NCI-H2107 treated with DMSO at 0.1 percent for 48 hours (cell line): Measurements from ENCODE around the gene GABBR2.

Source experiments
- DNase-seq: peaks from one replicate; lab custom pipeline; 2025; ENCODE audit not compliant: unreplicated experiment; lab: John Stamatoyannopoulos, UW

The GABBR2 gene

GRCh38 chr9:98549401-98549800 is 159.3 kb downstream of the GABBR2 start:
- DNase-seq = no peak

GRCh38 chr9:98547606-98548005 is 161.1 kb downstream of the GABBR2 start:
- no peak for DNase-seq

- DNase-seq = no peak
Observed at GRCh38 chr9:98545021-98545420, 163.7 kb downstream of the GABBR2 start.

- DNase-seq = no peak
Observed at GRCh38 chr9:98541684-98542230, 167.0 kb downstream of the GABBR2 start.

- DNase-seq = no peak
Observed at GRCh38 chr9:98540476-98540875, 168.3 kb downstream of the GABBR2 start.

- no peak for DNase-seq
Observed at GRCh38 chr9:98539954-98540353, 168.8 kb downstream of the GABBR2 start.

- peak; percentile 5 for DNase-seq
Observed at GRCh38 chr9:98538626-98539031, 170.1 kb downstream of the GABBR2 start.

- no peak for DNase-seq
Observed at GRCh38 chr9:98538203-98538602, 170.5 kb downstream of the GABBR2 start.

GRCh38 chr9:98536542-98537173 is 172.1 kb downstream of the GABBR2 start:
- no peak for DNase-seq

- no peak for DNase-seq
Observed at GRCh38 chr9:98533866-98534265, 174.9 kb downstream of the GABBR2 start.

- no peak for DNase-seq
Observed at GRCh38 chr9:98533132-98533531, 175.6 kb downstream of the GABBR2 start.

GRCh38 chr9:98532574-98532973 is 176.2 kb downstream of the GABBR2 start:
- no peak for DNase-seq

GRCh38 chr9:98532147-98532546 is 176.6 kb downstream of the GABBR2 start:
- no peak for DNase-seq

- no peak for DNase-seq
Observed at GRCh38 chr9:98530806-98531386, 177.8 kb downstream of the GABBR2 start.

GRCh38 chr9:98530275-98530674 is 178.5 kb downstream of the GABBR2 start:
- no peak for DNase-seq

- DNase-seq = no peak
Observed at GRCh38 chr9:98529841-98530240, 178.9 kb downstream of the GABBR2 start.

- DNase-seq = no peak
Observed at GRCh38 chr9:98523231-98523901, 185.4 kb downstream of the GABBR2 start.

- no peak for DNase-seq
Observed at GRCh38 chr9:98522487-98522886, 186.2 kb downstream of the GABBR2 start.

- no peak for DNase-seq
Observed at GRCh38 chr9:98521141-98521540, 187.6 kb downstream of the GABBR2 start.

- DNase-seq = no peak
Observed at GRCh38 chr9:98520221-98520960, 188.3 kb downstream of the GABBR2 start.

GRCh38 chr9:98519641-98520040 is 189.1 kb downstream of the GABBR2 start:
- DNase-seq = no peak
